Keratinocyte (primary cell): ENCODE measurements around the gene ACTG1.

Source experiments
- CTCF ChIP-seq, 3 experiments: IDR thresholded peaks in 1 of 3; conservative IDR thresholded peaks in 1 of 3; optimal IDR thresholded peaks in 1 of 3; 2 replicates in 2 of 3; 3 replicates in 1 of 3; pipeline versions ENCODE3 to v1.5.1; 2011; ENCODE audit warnings: low read length in 3 of 3, mild to moderate bottlenecking in 3 of 3, moderate library complexity in 2 of 3, control low read depth in 1 of 3, inconsistent platforms in 1 of 3; ENCODE audit not compliant: insufficient read depth in 2 of 3; ENCODE audit errors: extremely low read depth in 1 of 3
- EZH2 ChIP-seq: IDR thresholded peaks from one replicate; pipeline ENCODE4 v1.6.1; 2012; ENCODE audit warnings: inconsistent platforms, mild to moderate bottlenecking, low read length, moderate library complexity

DNA sequence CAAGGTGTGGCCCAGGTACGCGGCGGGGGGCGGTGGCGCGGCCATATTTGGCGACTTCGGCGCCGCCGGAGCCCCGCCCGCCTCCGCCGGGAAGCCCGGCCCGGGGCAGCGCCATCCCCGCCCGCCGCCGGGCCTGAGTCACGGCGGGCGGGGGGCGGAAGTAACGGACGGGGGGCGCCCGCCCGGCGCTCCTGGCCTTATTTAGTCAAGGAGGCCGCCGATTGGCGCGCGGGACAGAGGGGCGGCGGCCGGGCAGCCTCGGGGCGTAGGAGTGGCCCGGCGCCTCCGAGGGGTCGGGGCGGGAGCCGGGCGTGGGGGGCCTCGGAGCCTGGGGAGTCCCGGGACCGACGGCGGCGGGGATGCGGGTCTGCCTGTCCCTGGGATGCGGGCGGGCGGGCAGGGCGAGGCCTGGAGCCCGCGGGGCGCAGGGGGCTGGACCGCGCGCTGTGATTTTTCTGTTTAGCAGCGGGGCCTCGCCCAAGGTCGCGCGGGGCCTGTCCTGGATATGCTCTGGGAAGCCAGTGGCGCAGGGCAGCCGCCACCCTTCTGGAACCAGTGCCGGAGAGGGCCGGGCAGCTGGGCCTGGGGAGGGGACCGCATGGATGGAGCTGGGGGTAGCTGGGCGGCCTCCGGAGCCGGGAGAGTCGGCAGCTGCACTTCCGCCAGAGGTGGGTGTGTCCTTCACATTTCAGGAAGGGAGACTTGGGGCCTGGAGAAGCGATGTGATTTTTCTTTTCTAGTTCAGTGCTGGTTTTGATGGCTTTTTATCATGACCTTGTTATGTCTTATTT is 2.3 kb upstream of the ACTG1 start:
- no peak for TF ChIP-seq CTCF (optimal IDR thresholded peaks at IDR 0.05 in 1 of 3, IDR thresholded peaks at IDR 0.05 in 1 of 3, conservative IDR thresholded peaks at IDR 0.05 in 1 of 3; ENCODE audit: extremely low read depth in 1 of 3, insufficient read depth in 2 of 3, low read length in 3 of 3)
- TF ChIP-seq EZH2, result no peak
